ENCODE measurements around the gene SETD4. TPM values are rescaled to one million over a fixed set of nuclear protein-coding genes. Genes with fewer than 3 reads are reported as not detected.
A peak's percentile ranks its signal among the peaks of the same experiment; 100 is the strongest.

Gene SETD4
- total and polyA plus RNA-seq, 2 donors (not counting 1 experiment from before 2014, with no cell fraction given), result 10.7 to 17.2 TPM

DNA sequence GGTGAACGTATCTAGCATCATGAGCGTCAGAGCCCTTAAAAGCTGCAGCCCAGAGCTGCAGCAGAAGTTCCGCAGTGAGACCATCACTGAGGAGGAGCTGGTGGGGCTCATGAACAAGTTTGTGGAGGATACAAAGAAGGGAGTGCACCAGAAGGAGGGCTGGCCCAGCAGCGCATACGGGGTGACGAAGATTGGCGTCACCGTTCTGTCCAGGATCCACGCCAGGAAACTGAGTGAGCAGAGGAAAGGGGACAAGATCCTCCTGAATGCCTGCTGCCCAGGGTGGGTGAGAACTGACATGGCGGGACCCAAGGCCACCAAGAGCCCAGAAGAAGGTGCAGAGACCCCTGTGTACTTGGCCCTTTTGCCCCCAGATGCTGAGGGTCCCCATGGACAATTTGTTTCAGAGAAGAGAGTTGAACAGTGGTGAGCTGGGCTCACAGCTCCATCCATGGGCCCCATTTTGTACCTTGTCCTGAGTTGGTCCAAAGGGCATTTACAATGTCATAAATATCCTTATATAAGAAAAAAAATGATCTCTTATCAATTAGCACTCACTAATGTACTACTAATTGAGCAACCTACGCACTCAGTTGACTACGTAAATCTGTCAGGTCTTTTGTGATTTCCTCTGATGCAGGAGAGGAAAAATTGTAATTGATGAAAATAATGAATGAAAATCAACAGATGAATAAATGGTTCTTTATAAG, 12.3 kb upstream of the SETD4 start:
- Histone ChIP-seq H3K4me2 (ENCODE audit: extremely low read depth, insufficient read depth, low read length) (peak overlapping the region; percentile 4), H2AFZ (ENCODE audit: low read length) (no peak overlapping the region), H3K9me3 (ENCODE audit: control insufficient read depth, insufficient read depth, low read depth, low read length) (no peaks in the 10 kb centered on the region), H3K36me3 (ENCODE audit: control insufficient read depth, insufficient read depth, low read length) (peaks cover 8% of the 10 kb centered on the region), H3K9ac (ENCODE audit: insufficient read depth, low read length) (no peak overlapping the region), H3K27ac (ENCODE audit: insufficient read depth, low read length) (no peak overlapping the region), H3K4me1 (ENCODE audit: control insufficient read depth, extremely low read depth, insufficient read depth, low read length) (peaks cover 7% of the 10 kb centered on the region), H3K27me3 (ENCODE audit: control insufficient read depth, insufficient read depth, low read length) (no peaks in the 10 kb centered on the region), H4K20me1 (ENCODE audit: control insufficient read depth, extremely low read depth, insufficient read depth, low read length) (no peaks in the 10 kb centered on the region), H3K4me3 (replicated peaks in 1 of 4; ENCODE audit: control extremely low read depth in 1 of 4, insufficient read depth in 1 of 4, low read depth in 3 of 4, low read length in 4 of 4) (peak overlapping the region in 1 of 4 experiments; percentile 5), H3K79me2 (ENCODE audit: control insufficient read depth, insufficient read depth, low read length) (peaks cover 20% of the 10 kb centered on the region)
- DNase-seq (ENCODE audit: low read depth in 2 of 2), result no peak
- TF ChIP-seq EZH2 (IDR thresholded peaks at IDR 0.05; ENCODE audit: low read length, missing control alignments), result no peak
- TF ChIP-seq, protein P1, sequence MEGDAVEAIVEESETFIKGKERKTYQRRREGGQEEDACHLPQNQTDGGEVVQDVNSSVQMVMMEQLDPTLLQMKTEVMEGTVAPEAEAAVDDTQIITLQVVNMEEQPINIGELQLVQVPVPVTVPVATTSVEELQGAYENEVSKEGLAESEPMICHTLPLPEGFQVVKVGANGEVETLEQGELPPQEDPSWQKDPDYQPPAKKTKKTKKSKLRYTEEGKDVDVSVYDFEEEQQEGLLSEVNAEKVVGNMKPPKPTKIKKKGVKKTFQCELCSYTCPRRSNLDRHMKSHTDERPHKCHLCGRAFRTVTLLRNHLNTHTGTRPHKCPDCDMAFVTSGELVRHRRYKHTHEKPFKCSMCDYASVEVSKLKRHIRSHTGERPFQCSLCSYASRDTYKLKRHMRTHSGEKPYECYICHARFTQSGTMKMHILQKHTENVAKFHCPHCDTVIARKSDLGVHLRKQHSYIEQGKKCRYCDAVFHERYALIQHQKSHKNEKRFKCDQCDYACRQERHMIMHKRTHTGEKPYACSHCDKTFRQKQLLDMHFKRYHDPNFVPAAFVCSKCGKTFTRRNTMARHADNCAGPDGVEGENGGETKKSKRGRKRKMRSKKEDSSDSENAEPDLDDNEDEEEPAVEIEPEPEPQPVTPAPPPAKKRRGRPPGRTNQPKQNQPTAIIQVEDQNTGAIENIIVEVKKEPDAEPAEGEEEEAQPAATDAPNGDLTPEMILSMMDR (conservative IDR thresholded peaks at IDR 0.05 in 1 of 2, IDR thresholded peaks at IDR 0.05 in 1 of 2; ENCODE audit: low read depth in 1 of 2, low read length in 2 of 2), result no peak

DNA sequence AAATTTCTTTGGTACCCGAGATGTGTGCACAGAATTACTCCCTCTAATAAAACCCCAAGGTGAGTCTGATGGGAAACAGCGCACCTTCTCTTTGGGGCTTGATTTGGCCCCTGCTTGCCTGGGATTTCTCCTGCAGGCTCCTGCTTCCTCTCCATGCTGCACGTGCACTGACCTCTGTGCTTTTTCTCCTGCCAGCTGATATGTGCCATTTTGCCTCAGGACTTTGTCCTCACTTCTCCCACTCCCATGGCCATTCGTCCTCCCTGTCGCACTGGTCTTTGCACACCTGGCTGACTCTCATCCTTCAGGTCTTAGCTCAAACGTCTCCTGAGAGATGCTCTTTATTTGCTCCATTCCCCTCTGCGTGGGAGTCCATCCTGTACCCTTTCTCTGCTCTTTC, 10.7 kb upstream of the SETD4 start:
- Histone ChIP-seq H3K9ac (ENCODE audit: insufficient read depth, low read length) (no peak overlapping the region), H3K27me3 (ENCODE audit: control insufficient read depth, insufficient read depth, low read length) (no peaks in the 10 kb centered on the region), H3K9me3 (ENCODE audit: control insufficient read depth, insufficient read depth, low read depth, low read length) (no peaks in the 10 kb centered on the region), H3K79me2 (ENCODE audit: control insufficient read depth, insufficient read depth, low read length) (peaks cover 20% of the 10 kb centered on the region), H4K20me1 (ENCODE audit: control insufficient read depth, extremely low read depth, insufficient read depth, low read length) (no peaks in the 10 kb centered on the region), H3K36me3 (ENCODE audit: control insufficient read depth, insufficient read depth, low read length) (peaks cover 8% of the 10 kb centered on the region), H3K4me2 (ENCODE audit: extremely low read depth, insufficient read depth, low read length) (peak overlapping the region; percentile 96), H3K4me3 (replicated peaks in 1 of 4; ENCODE audit: control extremely low read depth in 1 of 4, insufficient read depth in 1 of 4, low read depth in 3 of 4, low read length in 4 of 4) (peak overlapping the region; percentile 68 to 96 (median 84)), H3K4me1 (ENCODE audit: control insufficient read depth, extremely low read depth, insufficient read depth, low read length) (peaks cover 7% of the 10 kb centered on the region), H3K27ac (ENCODE audit: insufficient read depth, low read length) (no peak overlapping the region), H2AFZ (ENCODE audit: low read length) (no peak overlapping the region)
- DNase-seq (ENCODE audit: low read depth in 2 of 2), result no peak
- TF ChIP-seq, protein P1 (conservative IDR thresholded peaks at IDR 0.05 in 1 of 2, IDR thresholded peaks at IDR 0.05 in 1 of 2; ENCODE audit: low read depth in 1 of 2, low read length in 2 of 2), result no peak

DNA sequence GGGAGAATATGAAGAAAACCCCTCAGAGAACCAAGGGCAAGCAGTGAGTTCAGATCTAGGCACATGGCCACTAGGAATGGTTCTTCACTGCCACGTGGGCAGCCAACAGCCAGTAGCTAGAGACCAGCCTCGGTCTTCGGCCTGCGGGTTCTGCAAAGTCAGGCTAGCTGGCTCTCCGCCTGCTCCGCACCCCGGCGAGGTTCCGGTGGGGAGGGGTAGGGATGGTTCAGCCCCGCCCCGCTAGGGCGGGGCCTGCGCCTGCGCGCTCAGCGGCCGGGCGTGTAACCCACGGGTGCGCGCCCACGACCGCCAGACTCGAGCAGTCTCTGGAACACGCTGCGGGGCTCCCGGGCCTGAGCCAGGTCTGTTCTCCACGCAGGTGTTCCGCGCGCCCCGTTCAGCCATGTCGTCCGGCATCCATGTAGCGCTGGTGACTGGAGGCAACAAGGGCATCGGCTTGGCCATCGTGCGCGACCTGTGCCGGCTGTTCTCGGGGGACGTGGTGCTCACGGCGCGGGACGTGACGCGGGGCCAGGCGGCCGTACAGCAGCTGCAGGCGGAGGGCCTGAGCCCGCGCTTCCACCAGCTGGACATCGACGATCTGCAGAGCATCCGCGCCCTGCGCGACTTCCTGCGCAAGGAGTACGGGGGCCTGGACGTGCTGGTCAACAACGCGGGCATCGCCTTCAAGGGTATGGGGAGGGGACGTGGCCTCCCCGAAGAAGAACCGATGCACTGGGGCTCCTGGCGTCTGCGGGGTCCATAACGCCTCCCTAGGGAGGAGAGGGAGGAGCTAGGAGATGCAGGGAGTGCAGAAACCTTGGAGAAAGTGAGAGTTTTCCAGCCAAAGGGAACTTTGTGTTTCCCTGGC, 9.6 kb upstream of the SETD4 start, which contains the start of gene CBR1:
CBR1 (plus strand) TSS at position 312 of the 871 bp plus-strand sequence; CDS start at position 404, 92 bp downstream.
- H3K27me3 ChIP-seq (ENCODE audit: control insufficient read depth, insufficient read depth, low read length), result no peaks in the 10 kb centered on the region
- peak; percentile 94 to 96 for DNase-seq (ENCODE audit: low read depth in 2 of 2)
- peaks cover 7% of the 10 kb centered on the region for H3K4me1 ChIP-seq (ENCODE audit: control insufficient read depth, extremely low read depth, insufficient read depth, low read length)
- H3K79me2 ChIP-seq (ENCODE audit: control insufficient read depth, insufficient read depth, low read length), result peaks cover 20% of the 10 kb centered on the region
- no peak for TF ChIP-seq EZH2 (IDR thresholded peaks at IDR 0.05; ENCODE audit: low read length, missing control alignments)
- TF ChIP-seq, protein P1 (conservative IDR thresholded peaks at IDR 0.05 in 1 of 2, IDR thresholded peaks at IDR 0.05 in 1 of 2; ENCODE audit: low read depth in 1 of 2, low read length in 2 of 2), result no peak
- no peaks in the 10 kb centered on the region for H3K9me3 ChIP-seq (ENCODE audit: control insufficient read depth, insufficient read depth, low read depth, low read length)
- peak within 1 kb of the TSS; percentile 90 for H3K9ac ChIP-seq (ENCODE audit: insufficient read depth, low read length)
- H2AFZ ChIP-seq (ENCODE audit: low read length), result peak within 1 kb of the TSS; percentile 93
- H3K4me3 ChIP-seq (replicated peaks in 1 of 4; ENCODE audit: control extremely low read depth in 1 of 4, insufficient read depth in 1 of 4, low read depth in 3 of 4, low read length in 4 of 4), result peak within 1 kb of the TSS; percentile 68 to 96 (median 84)
- H3K4me2 ChIP-seq (ENCODE audit: extremely low read depth, insufficient read depth, low read length), result peak within 1 kb of the TSS; percentile 96
- H3K27ac ChIP-seq (ENCODE audit: insufficient read depth, low read length), result peak within 1 kb of the TSS; percentile 87
- H4K20me1 ChIP-seq (ENCODE audit: control insufficient read depth, extremely low read depth, insufficient read depth, low read length), result no peaks in the 10 kb centered on the region
- peaks cover 8% of the 10 kb centered on the region for H3K36me3 ChIP-seq (ENCODE audit: control insufficient read depth, insufficient read depth, low read length)
